GM12878 (cell line): ENCODE results near the gene ANO10. TPM values are rescaled to one million over a fixed set of nuclear protein-coding genes. Genes with fewer than 3 reads are reported as not detected.

ENCODE experiments used
- GATAD2B ChIP-seq: fragments of 450-650 bp; conservative IDR thresholded peaks from 2 replicates; pipeline ENCODE4 v1.6.1; 2017; ENCODE audit warnings: low read depth, mild to moderate bottlenecking, moderate library complexity
- JUND ChIP-seq: IDR thresholded peaks from 2 replicates; pipeline ENCODE4 v1.6.1; 2012; ENCODE audit warnings: low read depth, mild to moderate bottlenecking, low read length, improper control_type of control experiment, moderate library complexity
- RELA ChIP-seq: fragments of 450-650 bp; IDR thresholded peaks from 2 replicates; pipeline ENCODE4 v1.8.0; 2014; ENCODE audit warnings: borderline replicate concordance; ENCODE audit not compliant: partially characterized antibody
- SIX5 ChIP-seq: IDR thresholded peaks from 2 replicates; pipeline ENCODE4 v1.6.1; 2011; ENCODE audit warnings: mild to moderate bottlenecking, low read depth, low read length, moderate library complexity; ENCODE audit not compliant: severe bottlenecking
- ZNF217 ChIP-seq: fragments of 450-650 bp; IDR thresholded peaks from 2 replicates; pipeline ENCODE4 v1.6.1; 2017; ENCODE audit warnings: antibody characterized with exemption, mild to moderate bottlenecking
- polyA plus RNA-seq, 11 experiments: library from polyadenylated mRNA; depleted of rRNA in 4 of 11; unstranded in 6 of 11; stranded (reverse) in 5 of 11; fragments of >200 nt; fragmentation: Nextera tagmentation in 4 of 11; fragmentation: Illumina TruSeq in 1 of 11; extraction: Ambion mirVana in 4 of 11; extraction: Trizol in 1 of 11; gene quantifications; 1 replicate in 1 of 11; 2 replicates in 10 of 11; pipeline versions ENCODE4 v1.2.1 to v1.2.3, GENCODE V29; 2011 to 2016; ENCODE audit warnings: inconsistent platforms in 2 of 11, missing spikeins in 2 of 11, low read depth in 1 of 11
- total RNA-seq, 4 experiments: library from RNA; depleted of rRNA in 3 of 4; stranded (reverse); fragments of >200 nt in 3 of 4; fragmentation: Illumina TruSeq in 1 of 4; extraction: Trizol in 1 of 4; gene quantifications; 2 replicates each; pipeline versions ENCODE4 v1.2.1 to v1.2.3, GENCODE V29; 2013 to 2021
- TF ChIP-seq, protein P1 (sequence below): fragments of 450-650 bp; IDR thresholded peaks from 2 replicates; pipeline ENCODE4 v1.6.1; 2016; ENCODE audit warnings: mild to moderate bottlenecking
- TF ChIP-seq, protein P2 (sequence below): fragments of 450-650 bp; IDR thresholded peaks from 2 replicates; pipeline ENCODE4 v1.6.1; 2016; ENCODE audit warnings: mild to moderate bottlenecking
- TF ChIP-seq, protein P3 (sequence below): fragments of 450-650 bp; IDR thresholded peaks from 2 replicates; pipeline ENCODE4 v1.6.1; 2016; ENCODE audit warnings: mild to moderate bottlenecking, moderate library complexity, borderline replicate concordance
- TF ChIP-seq, protein P4 (sequence below): IDR thresholded peaks from 2 replicates; pipeline ENCODE4 v1.6.1; 2011; ENCODE audit warnings: low read depth, low read length, improper control_type of control experiment, borderline replicate concordance

Gene ANO10
- total and polyA plus RNA-seq, 10 of the 15 experiments (the other 5 are each of a cell fraction or from before 2014, with no cell fraction given), result 0.29 to 21.9 (median 1.6) TPM

DNA sequence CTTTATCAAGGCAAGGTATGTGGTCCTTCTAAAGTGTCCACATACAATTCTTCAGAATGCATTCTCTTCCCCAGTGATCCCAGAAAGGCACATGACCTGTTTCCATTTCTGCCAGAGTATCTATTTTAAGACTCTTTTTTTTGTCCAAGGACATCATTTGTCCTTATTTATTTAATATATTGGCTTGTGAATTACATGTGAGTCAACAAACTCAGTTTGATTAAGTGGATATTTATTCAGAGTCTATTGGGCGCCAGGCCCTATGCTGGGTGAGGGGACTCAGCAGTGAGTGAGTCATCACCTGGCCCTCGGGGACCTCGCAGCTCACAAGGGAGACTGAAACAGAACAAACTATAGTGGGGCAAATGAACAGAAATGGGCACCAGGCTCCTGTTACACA lies 198.7 kb downstream of the ANO10 start (continued):
- TF ChIP-seq, protein P1, sequence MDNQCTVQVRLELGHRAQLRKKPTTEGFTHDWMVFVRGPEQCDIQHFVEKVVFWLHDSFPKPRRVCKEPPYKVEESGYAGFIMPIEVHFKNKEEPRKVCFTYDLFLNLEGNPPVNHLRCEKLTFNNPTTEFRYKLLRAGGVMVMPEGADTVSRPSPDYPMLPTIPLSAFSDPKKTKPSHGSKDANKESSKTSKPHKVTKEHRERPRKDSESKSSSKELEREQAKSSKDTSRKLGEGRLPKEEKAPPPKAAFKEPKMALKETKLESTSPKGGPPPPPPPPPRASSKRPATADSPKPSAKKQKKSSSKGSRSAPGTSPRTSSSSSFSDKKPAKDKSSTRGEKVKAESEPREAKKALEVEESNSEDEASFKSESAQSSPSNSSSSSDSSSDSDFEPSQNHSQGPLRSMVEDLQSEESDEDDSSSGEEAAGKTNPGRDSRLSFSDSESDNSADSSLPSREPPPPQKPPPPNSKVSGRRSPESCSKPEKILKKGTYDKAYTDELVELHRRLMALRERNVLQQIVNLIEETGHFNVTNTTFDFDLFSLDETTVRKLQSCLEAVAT, result no peak
- TF ChIP-seq ZNF217, result no peak
- TF ChIP-seq, protein P2, sequence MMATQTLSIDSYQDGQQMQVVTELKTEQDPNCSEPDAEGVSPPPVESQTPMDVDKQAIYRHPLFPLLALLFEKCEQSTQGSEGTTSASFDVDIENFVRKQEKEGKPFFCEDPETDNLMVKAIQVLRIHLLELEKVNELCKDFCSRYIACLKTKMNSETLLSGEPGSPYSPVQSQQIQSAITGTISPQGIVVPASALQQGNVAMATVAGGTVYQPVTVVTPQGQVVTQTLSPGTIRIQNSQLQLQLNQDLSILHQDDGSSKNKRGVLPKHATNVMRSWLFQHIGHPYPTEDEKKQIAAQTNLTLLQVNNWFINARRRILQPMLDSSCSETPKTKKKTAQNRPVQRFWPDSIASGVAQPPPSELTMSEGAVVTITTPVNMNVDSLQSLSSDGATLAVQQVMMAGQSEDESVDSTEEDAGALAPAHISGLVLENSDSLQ, result no peak
- TF ChIP-seq, protein P3, sequence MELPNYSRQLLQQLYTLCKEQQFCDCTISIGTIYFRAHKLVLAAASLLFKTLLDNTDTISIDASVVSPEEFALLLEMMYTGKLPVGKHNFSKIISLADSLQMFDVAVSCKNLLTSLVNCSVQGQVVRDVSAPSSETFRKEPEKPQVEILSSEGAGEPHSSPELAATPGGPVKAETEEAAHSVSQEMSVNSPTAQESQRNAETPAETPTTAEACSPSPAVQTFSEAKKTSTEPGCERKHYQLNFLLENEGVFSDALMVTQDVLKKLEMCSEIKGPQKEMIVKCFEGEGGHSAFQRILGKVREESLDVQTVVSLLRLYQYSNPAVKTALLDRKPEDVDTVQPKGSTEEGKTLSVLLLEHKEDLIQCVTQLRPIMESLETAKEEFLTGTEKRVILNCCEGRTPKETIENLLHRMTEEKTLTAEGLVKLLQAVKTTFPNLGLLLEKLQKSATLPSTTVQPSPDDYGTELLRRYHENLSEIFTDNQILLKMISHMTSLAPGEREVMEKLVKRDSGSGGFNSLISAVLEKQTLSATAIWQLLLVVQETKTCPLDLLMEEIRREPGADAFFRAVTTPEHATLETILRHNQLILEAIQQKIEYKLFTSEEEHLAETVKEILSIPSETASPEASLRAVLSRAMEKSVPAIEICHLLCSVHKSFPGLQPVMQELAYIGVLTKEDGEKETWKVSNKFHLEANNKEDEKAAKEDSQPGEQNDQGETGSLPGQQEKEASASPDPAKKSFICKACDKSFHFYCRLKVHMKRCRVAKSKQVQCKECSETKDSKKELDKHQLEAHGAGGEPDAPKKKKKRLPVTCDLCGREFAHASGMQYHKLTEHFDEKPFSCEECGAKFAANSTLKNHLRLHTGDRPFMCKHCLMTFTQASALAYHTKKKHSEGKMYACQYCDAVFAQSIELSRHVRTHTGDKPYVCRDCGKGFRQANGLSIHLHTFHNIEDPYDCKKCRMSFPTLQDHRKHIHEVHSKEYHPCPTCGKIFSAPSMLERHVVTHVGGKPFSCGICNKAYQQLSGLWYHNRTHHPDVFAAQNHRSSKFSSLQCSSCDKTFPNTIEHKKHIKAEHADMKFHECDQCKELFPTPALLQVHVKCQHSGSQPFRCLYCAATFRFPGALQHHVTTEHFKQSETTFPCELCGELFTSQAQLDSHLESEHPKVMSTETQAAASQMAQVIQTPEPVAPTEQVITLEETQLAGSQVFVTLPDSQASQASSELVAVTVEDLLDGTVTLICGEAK, result no peak
- no peak for TF ChIP-seq GATAD2B
- TF ChIP-seq SIX5, result no peak
- no peak for TF ChIP-seq RELA
- TF ChIP-seq JUND, result no peak
- TF ChIP-seq, protein P4, sequence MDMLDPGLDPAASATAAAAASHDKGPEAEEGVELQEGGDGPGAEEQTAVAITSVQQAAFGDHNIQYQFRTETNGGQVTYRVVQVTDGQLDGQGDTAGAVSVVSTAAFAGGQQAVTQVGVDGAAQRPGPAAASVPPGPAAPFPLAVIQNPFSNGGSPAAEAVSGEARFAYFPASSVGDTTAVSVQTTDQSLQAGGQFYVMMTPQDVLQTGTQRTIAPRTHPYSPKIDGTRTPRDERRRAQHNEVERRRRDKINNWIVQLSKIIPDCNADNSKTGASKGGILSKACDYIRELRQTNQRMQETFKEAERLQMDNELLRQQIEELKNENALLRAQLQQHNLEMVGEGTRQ, result no peak
- TF ChIP-seq, all 136 proteins: peak for 0
